Stomach (tissue), 4 donors: ENCODE results near the gene SENP8.

Source experiments
- POLR2A ChIP-seq, 4 donors: fragments of 450-650 bp; IDR thresholded peaks; one replicate each; pipeline ENCODE4 v1.6.1; 2016; ENCODE audit warnings: antibody characterized with exemption in 4 of 4, control low read depth in 2 of 4, mild to moderate bottlenecking in 1 of 4, moderate library complexity in 1 of 4
- POLR2AphosphoS5 ChIP-seq, 3 donors: sonication (generic); formaldehyde crosslinking; IDR thresholded peaks; one replicate each; pipeline ENCODE4 v1.6.1; 2016; ENCODE audit warnings: antibody characterized with exemption in 3 of 3
- TF ChIP-seq, protein P1 (sequence below), 7 experiments: fragments of 450-650 bp in 4 of 7; fragments of 200-600 bp in 3 of 7; sonication (generic) in 3 of 7; IDR thresholded peaks; one replicate each; pipeline ENCODE4 v1.5.1; 2016 to 2019; ENCODE audit warnings: antibody characterized with exemption in 7 of 7, control low read depth in 2 of 7, mild to moderate bottlenecking in 1 of 7

DNA sequence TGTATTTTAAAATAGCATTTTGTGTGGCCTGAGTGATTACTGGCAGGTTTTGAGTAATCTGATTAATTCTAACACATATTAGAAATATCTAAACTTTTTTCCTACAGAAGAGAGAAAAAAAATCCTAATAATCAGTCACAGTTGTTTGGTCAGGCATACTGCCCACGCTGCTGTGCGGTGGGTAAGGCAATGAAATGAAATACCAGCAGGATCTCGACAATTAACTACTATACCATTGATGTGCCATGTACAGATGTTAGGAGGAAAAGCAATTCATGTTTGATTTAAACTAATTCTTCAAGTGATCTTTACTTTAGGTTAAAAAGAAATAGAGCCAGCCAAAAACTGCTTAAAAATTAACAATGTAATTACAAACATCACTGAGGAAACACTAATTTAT lies 74.2 kb downstream of the SENP8 start:
- TF ChIP-seq POLR2AphosphoS5 (IDR thresholded peaks at IDR 0.05) (no peak), POLR2A (IDR thresholded peaks at IDR 0.05) (no peak)
- TF ChIP-seq, protein P1, sequence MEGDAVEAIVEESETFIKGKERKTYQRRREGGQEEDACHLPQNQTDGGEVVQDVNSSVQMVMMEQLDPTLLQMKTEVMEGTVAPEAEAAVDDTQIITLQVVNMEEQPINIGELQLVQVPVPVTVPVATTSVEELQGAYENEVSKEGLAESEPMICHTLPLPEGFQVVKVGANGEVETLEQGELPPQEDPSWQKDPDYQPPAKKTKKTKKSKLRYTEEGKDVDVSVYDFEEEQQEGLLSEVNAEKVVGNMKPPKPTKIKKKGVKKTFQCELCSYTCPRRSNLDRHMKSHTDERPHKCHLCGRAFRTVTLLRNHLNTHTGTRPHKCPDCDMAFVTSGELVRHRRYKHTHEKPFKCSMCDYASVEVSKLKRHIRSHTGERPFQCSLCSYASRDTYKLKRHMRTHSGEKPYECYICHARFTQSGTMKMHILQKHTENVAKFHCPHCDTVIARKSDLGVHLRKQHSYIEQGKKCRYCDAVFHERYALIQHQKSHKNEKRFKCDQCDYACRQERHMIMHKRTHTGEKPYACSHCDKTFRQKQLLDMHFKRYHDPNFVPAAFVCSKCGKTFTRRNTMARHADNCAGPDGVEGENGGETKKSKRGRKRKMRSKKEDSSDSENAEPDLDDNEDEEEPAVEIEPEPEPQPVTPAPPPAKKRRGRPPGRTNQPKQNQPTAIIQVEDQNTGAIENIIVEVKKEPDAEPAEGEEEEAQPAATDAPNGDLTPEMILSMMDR (IDR thresholded peaks at IDR 0.05) = no peak
